NCI-H774 (cell line): Measurements from ENCODE around the gene TMEM88.

ENCODE experiments used
- DNase-seq: peaks from one replicate; lab custom pipeline; 2025; lab: John Stamatoyannopoulos, UW

Gene TMEM88

DNA sequence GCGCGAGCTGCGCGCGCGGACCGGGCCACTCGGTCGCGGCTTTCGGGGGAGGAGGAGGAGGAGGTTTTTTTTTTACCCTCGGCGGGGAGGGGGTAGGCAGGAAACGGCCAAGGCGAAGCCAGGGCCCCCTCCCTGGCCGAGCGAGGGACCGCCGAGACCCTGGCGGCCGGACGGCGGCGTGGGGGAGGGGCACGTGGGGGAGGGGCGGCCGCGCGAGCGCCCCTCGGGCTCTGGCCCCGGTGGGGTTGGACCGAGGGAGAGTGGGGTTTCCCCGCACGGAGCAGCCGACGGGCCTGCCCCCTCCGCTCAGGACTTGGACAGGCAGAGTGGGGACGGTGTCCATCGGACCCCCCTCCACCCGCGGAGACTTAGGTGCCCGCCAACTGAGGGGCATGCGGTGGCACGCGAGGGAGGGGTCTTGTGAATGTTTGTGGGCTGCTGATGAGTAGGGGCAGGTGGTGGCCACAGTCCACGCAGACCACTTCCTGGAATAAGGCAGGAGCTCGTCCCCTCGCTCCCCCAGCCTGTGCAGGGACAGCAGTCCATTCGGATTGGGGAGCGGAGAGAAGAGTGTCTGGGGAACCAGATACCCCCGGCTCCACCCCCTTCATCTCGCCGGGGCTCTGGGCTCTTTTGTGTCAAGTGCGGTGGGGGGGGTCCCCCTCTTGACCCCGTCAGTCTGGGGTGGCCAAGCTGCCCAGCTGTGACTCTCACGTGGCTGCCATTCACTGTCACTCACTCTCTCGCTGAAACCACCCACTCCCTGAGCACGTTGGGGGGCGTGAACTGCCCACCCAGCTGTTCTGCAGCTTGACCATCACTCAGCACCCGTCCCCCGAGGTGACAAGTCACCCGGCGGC is 30.7 kb downstream of the TMEM88 start:
- peak; percentile 12 for DNase-seq

DNA sequence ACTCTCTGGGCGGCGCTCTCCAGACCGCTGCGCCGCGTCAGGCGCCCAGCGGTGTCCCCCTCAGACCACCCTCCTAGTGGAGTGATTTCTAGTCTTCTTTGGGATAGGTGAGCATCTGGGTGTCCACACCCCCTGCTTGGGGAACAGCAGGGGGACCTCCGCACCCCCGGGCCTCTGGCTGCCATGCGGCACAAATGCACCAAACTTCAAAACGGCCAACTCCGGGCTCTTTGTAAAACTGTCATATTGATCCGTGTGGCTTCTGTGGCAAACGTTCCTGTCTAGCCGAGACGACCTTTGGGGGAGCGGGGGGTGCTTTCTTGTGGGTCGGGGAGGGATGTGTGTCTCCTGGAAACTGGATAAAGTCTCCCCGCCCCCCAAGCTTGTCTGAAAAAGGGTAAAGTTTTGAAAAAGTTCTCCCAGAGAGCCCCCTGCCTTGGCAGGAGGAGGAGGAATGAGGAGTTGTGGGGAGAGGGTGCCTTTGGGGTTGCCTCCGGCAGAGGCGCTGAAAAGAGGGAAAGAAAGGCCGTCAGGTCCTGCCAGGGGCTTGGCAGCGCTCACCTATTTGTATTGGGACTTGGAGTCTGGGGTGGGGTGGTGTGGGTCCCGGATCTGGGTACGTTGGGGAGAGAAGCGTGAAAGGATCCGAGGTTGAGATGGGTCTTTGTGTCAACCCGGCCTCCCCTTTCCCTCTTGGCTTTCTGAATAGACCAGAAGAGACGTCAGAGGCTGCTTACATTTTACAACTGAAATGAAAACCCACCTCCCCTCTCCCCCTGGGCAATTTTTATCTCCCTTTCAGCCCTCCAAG is 31.6 kb downstream of the TMEM88 start:
- DNase-seq: no peak

DNA sequence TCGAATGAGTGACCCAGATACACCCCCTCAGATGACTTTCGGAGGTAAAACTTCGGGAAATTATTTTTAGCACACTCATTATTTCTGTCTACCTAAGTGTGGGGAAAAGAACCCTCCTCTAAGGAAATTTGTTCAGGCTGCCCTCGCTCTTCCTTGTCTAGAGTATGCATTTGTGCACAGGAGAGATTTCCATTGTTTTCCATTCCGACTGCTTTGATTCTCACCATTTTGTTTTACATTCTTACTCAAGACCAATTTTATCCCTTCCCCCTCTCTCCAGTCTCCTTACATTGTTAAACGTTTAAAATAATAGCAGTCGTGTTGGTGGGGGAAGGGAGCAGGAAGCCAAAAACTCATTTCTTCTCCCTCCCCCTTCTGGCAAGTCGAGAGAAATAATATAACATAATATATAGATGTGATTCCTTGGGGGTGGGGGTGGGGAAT is 32.2 kb downstream of the TMEM88 start:
- DNase-seq: no peak

DNA sequence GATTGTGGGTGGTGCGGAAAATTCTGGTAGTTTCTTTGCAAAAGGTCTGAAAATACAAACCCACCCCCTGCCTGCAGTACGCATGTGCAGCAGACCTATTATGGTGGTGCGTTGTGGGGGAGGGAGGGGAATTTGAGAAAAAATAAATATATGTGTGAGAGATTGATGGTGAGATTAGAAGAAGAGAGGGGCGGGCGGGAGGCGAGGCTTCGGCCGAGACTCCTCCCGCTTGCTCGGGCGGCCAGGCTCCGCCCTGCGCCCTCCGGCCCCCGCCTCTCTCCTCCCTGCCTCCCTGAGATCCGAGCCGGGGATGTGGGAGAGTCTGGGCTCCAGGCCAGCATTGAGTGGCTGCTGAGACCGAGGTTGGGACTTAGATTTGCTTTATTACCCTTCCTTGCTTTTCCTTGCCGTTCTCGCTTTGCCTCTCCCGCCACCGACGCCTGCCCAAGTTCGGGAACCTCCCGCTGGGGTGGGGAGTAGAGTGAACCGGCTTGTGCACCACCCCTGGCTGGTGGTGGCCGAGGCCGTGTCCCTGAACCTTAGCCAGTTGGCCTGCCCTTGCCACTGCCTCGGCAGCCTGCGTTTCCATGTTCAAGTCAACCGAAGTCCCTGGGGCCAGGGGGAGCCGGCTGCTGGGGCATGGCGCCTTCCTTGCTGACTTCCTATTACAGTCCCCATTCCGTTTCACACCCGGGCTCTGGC is 32.8 kb downstream of the TMEM88 start:
- DNase-seq: peak; percentile 80

- DNase-seq: no peak
Observed at GRCh38 chr17:7888184-7888920, 33.5 kb downstream of the TMEM88 start, which contains the start of gene CHD3. CHD3 (plus strand) TSS chr17:7888789; CDS start chr17:7889001, 212 bp downstream.

GRCh38 chr17:7889166-7889955 is 34.5 kb downstream of the TMEM88 start:
- peak; percentile 85 for DNase-seq

GRCh38 chr17:7893187-7893880 is 38.5 kb downstream of the TMEM88 start:
- DNase-seq: no peak

DNA sequence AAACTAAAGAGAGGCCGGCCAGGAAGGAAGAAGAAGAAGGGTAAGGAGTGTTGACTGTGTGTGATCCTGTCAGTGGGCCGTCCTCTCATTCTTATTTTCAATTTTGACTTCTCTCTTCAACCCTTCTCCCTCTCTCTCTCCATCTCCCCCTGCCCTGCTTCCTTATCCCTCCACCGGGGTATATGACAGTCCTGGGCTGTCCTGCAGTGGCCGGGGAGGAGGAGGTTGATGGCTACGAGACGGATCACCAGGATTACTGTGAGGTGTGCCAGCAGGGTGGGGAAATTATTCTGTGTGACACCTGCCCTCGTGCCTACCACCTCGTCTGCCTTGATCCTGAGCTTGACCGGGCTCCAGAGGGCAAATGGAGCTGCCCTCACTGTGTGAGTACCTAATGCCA is 39.4 kb downstream of the TMEM88 start:
- no peak for DNase-seq

GRCh38 chr17:7894866-7895265 is 40.0 kb downstream of the TMEM88 start:
- DNase-seq: no peak

DNA sequence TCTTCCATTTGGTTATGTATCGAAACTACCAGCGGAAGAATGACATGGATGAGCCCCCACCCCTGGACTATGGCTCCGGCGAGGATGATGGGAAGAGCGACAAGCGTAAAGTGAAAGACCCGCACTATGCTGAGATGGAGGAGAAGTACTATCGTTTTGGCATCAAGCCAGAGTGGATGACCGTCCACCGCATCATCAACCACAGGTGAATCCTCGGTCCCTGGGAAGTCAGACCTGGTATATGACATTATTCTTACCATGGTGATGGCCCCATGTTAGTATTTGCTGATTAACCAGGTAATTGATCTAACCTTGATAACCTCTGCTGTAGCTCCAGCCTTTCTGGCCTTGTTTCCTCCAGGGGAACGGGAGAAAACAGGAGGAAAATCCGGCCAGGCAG is 42.2 kb downstream of the TMEM88 start:
- no peak for DNase-seq

- DNase-seq: no peak
Observed at GRCh38 chr17:7897773-7898172, 42.9 kb downstream of the TMEM88 start.

- no peak for DNase-seq
Observed at GRCh38 chr17:7903154-7904103, 48.6 kb downstream of the TMEM88 start.
